GM12878 (cell line): ENCODE results near the gene SEMA4F.

Experiments used
- CREM ChIP-seq: IDR thresholded peaks from 2 replicates; pipeline ENCODE4 v1.6.1; 2014; ENCODE audit warnings: antibody characterized with exemption, low read depth
- FOS ChIP-seq: IDR thresholded peaks from 3 replicates; pipeline ENCODE4 v1.6.1; 2011; ENCODE audit warnings: borderline replicate concordance; ENCODE audit not compliant: insufficient read length; ENCODE audit errors: extremely low read depth
- KDM1A ChIP-seq: fragments of 200-600 bp; sonication (generic); IDR thresholded peaks from 2 replicates; pipeline ENCODE4 v1.6.1; 2016; ENCODE audit warnings: borderline replicate concordance
- POLR2A ChIP-seq: IDR thresholded peaks from 2 replicates; pipeline ENCODE4 v1.6.1; 2011; ENCODE audit warnings: low read depth, mild to moderate bottlenecking, low read length
- RCOR1 ChIP-seq: conservative IDR thresholded peaks from 2 replicates; pipeline ENCODE4 v1.6.1; 2012; ENCODE audit warnings: low read depth, low read length, improper control_type of control experiment
- SMC3 ChIP-seq: IDR thresholded peaks from 2 replicates; pipeline ENCODE4 v1.6.1; 2011; ENCODE audit warnings: low read length, improper control_type of control experiment, borderline replicate concordance
- SREBF2 ChIP-seq: IDR thresholded peaks from 2 replicates; pipeline ENCODE4 v1.6.1; 2012; ENCODE audit warnings: mild to moderate bottlenecking, low read length
- STAT3 ChIP-seq: IDR thresholded peaks from 2 replicates; pipeline ENCODE4 v1.6.1; 2011; ENCODE audit warnings: low read depth, low read length, improper control_type of control experiment
- TF ChIP-seq, protein P1 (sequence below), 3 experiments: IDR thresholded peaks in 2 of 3; conservative IDR thresholded peaks in 1 of 3; 2 replicates each; pipeline ENCODE4 v1.5.1; 2011; ENCODE audit warnings: low read depth in 3 of 3, low read length in 3 of 3, mild to moderate bottlenecking in 3 of 3, control low read depth in 2 of 3, moderate library complexity in 2 of 3, inconsistent platforms in 1 of 3, mixed read lengths in 1 of 3; ENCODE audit not compliant: control insufficient read depth in 2 of 3, insufficient read depth in 1 of 3; ENCODE audit errors: extremely low read depth in 1 of 3

DNA sequence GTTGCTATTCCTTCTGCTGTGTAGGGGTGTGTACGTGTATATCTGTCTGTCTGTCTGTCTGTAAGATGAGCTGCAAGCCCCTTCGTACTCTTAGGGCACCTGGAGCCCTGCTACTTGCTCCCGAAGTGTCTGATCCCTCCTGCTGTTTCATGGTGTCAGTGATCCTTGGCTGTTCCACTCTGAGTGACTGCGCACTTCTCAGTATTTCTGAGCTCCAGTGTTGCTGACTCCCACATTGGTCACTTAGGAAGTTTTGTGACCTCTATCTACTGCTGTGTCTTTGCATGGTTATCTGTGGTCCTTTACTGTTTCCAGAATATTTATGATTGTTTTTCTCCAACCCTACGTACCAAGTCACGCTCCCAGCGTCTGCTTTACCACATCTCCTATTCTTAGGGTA is 16.2 kb downstream of the SEMA4F start:
- TF ChIP-seq SREBF2 (no peak), STAT3 (no peak), CREM (no peak), RCOR1 (no peak), KDM1A (no peak), POLR2A (no peak), FOS (no peak), SMC3 (no peak)
- TF ChIP-seq, protein P1, sequence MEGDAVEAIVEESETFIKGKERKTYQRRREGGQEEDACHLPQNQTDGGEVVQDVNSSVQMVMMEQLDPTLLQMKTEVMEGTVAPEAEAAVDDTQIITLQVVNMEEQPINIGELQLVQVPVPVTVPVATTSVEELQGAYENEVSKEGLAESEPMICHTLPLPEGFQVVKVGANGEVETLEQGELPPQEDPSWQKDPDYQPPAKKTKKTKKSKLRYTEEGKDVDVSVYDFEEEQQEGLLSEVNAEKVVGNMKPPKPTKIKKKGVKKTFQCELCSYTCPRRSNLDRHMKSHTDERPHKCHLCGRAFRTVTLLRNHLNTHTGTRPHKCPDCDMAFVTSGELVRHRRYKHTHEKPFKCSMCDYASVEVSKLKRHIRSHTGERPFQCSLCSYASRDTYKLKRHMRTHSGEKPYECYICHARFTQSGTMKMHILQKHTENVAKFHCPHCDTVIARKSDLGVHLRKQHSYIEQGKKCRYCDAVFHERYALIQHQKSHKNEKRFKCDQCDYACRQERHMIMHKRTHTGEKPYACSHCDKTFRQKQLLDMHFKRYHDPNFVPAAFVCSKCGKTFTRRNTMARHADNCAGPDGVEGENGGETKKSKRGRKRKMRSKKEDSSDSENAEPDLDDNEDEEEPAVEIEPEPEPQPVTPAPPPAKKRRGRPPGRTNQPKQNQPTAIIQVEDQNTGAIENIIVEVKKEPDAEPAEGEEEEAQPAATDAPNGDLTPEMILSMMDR (IDR thresholded peaks at IDR 0.05 in 2 of 3, conservative IDR thresholded peaks at IDR 0.05 in 1 of 3; ENCODE audit: control insufficient read depth in 2 of 3, extremely low read depth in 1 of 3, insufficient read depth in 1 of 3, low read depth in 3 of 3, low read length in 3 of 3), result no peak
